GM19468 (cell line): ENCODE data around the gene TLR2.
A peak's percentile ranks its signal among the peaks of the same experiment; 100 is the strongest.

ENCODE experiments used
- ATAC-seq: cut with Tn5 transposase; IDR thresholded peaks from one replicate; pipeline ENCODE4 v1.9.1; 2021; ENCODE audit warnings: mild to moderate bottlenecking, moderate library complexity, moderate number of reproducible peaks; ENCODE audit not compliant: unreplicated experiment; ENCODE audit errors: extremely low read depth

TLR2 gene

GRCh38 chr4:153684182-153684970 is at the start of gene TLR2:
Gene TLR2 (plus strand): TSS chr4:153684280. CDS start chr4:153702908, 18,628 bp downstream.
- peak; percentile 51 for ATAC-seq

GRCh38 chr4:153634738-153635353 is 49.2 kb upstream of the TLR2 start:
- ATAC-seq, result no peak

GRCh38 chr4:153635846-153636245 is 48.2 kb upstream of the TLR2 start:
- no peak for ATAC-seq

- ATAC-seq, result no peak
Measured at GRCh38 chr4:153637201-153637600, 46.9 kb upstream of the TLR2 start.

GRCh38 chr4:153638011-153638410 is 46.1 kb upstream of the TLR2 start:
- ATAC-seq, result no peak

GRCh38 chr4:153638999-153639398 is 45.1 kb upstream of the TLR2 start:
- ATAC-seq, result no peak

- ATAC-seq, result no peak
Measured at GRCh38 chr4:153639833-153640802, 44.0 kb upstream of the TLR2 start.

GRCh38 chr4:153641532-153641931 is 42.5 kb upstream of the TLR2 start:
- no peak for ATAC-seq

GRCh38 chr4:153643406-153644383 is 40.4 kb upstream of the TLR2 start:
- ATAC-seq, result peak; percentile 43

- no peak for ATAC-seq
Measured at GRCh38 chr4:153645183-153645582, 38.9 kb upstream of the TLR2 start.

- ATAC-seq, result no peak
Measured at GRCh38 chr4:153646261-153646660, 37.8 kb upstream of the TLR2 start.

GRCh38 chr4:153646978-153647377 is 37.1 kb upstream of the TLR2 start:
- ATAC-seq, result no peak

GRCh38 chr4:153647975-153648374 is 36.1 kb upstream of the TLR2 start:
- ATAC-seq, result no peak

GRCh38 chr4:153649572-153649991 is 34.5 kb upstream of the TLR2 start:
- no peak for ATAC-seq

GRCh38 chr4:153651116-153651515 is 33.0 kb upstream of the TLR2 start:
- ATAC-seq, result no peak

GRCh38 chr4:153651587-153651986 is 32.5 kb upstream of the TLR2 start:
- ATAC-seq, result no peak

GRCh38 chr4:153652051-153652784 is 31.9 kb upstream of the TLR2 start:
- ATAC-seq, result no peak

- ATAC-seq, result no peak
Measured at GRCh38 chr4:153655002-153655541, 29.0 kb upstream of the TLR2 start.

GRCh38 chr4:153655928-153656327 is 28.2 kb upstream of the TLR2 start:
- ATAC-seq, result no peak
